Measurements from ENCODE around the gene CSTPP1. TPM values are rescaled to one million over a fixed set of nuclear protein-coding genes. Genes with fewer than 3 reads are reported as not detected.

The CSTPP1 gene
- total RNA-seq, 4 donors from 2014 or later: 13.3 to 26.4 (median 19.1) TPM

DNA sequence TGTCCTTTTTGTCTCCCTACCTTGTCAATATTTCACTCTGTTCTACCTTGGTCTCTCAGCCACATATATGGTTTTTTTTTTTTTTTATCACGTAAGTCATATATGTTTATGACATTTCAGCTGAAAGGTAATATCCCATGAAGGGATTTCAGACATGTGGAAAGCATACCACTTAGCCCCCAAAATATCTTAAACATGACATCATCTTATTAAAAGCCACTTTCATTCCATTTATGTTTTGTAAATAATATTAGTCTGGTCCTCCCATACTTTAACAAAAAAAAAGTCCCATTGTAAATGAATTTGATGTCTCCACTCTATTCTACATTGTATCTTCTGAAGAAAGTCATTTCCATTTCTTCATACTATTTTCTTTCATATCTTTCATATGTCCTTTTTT, 85.4 kb downstream of the CSTPP1 start:
- H3K4me1 ChIP-seq: no peaks in the 10 kb centered on the region
- no peak for DNase-seq (ENCODE audit: extremely low spot score)
- no peak overlapping the region for H3K27ac ChIP-seq (replicated peaks in 1 of 4)
- no peak overlapping the region for H3K4me3 ChIP-seq
- intact Hi-C loops (cut with DNase I): no loop called here
- H3K36me3 ChIP-seq: no peaks in the 10 kb centered on the region
- no peaks in the 10 kb centered on the region for H3K27me3 ChIP-seq
- H3K9me3 ChIP-seq: no peaks in the 10 kb centered on the region
- 100% methylated on average over 1 of the region's 1 CpG for WGBS
- TF ChIP-seq, protein P1, sequence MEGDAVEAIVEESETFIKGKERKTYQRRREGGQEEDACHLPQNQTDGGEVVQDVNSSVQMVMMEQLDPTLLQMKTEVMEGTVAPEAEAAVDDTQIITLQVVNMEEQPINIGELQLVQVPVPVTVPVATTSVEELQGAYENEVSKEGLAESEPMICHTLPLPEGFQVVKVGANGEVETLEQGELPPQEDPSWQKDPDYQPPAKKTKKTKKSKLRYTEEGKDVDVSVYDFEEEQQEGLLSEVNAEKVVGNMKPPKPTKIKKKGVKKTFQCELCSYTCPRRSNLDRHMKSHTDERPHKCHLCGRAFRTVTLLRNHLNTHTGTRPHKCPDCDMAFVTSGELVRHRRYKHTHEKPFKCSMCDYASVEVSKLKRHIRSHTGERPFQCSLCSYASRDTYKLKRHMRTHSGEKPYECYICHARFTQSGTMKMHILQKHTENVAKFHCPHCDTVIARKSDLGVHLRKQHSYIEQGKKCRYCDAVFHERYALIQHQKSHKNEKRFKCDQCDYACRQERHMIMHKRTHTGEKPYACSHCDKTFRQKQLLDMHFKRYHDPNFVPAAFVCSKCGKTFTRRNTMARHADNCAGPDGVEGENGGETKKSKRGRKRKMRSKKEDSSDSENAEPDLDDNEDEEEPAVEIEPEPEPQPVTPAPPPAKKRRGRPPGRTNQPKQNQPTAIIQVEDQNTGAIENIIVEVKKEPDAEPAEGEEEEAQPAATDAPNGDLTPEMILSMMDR (IDR thresholded peaks at IDR 0.05): no peak
- TF ChIP-seq POLR2AphosphoS5 (IDR thresholded peaks at IDR 0.05): no peak
- no peak for TF ChIP-seq EP300 (IDR thresholded peaks at IDR 0.05)
- TF ChIP-seq POLR2A (IDR thresholded peaks at IDR 0.05; ENCODE audit: low read depth): no peak

DNA sequence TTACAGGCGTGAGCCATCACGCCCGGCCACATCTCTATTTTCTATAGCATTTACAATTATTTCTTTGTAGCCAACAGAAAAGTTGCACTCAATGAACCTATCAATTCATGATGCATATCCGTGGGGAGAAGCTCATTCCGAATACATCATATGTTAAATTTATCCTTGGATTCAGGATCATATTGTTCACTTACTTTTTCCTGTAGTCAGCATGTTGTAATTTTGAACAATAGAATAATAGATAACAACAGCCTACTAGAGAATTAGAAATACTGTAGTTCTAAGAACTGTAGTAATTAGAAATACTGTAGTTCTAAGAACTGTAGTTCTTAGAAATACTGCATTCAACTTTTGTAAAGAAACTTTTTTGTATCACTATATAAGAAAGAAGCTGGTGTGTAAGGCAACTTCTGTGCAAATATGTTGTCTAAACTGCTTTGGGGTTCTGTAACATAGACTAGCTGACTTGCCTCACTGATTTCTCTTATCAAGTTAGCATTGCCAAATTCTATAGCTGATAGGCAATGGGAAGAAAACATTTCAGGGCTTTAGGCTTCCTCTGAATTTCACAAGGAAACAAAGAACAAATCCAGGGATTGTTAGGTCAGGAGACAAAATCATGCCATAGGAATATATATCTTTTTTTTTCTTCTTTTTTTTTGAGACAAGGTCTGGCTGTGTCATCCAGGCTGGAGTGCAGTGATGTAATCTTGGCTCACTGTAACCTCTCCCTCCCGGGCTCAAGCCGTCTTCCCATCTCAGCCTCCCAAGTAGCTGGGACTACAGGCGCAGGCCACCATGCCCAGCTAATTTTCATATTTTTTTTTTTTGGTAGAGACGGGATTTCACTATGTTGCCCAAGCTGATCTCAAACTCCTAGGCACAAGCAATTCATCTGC, 91.9 kb downstream of the CSTPP1 start:
- DNase-seq (ENCODE audit: extremely low spot score): no peak
- TF ChIP-seq EP300 (IDR thresholded peaks at IDR 0.05): no peak
- TF ChIP-seq, protein P1 (IDR thresholded peaks at IDR 0.05): no peak
- no peak for TF ChIP-seq POLR2AphosphoS5 (IDR thresholded peaks at IDR 0.05)
- no peak for TF ChIP-seq POLR2A (IDR thresholded peaks at IDR 0.05; ENCODE audit: low read depth)
- Histone ChIP-seq H3K27ac (replicated peaks in 1 of 4) (no peak overlapping the region), H3K9me3 (no peaks in the 10 kb centered on the region), H3K36me3 (no peaks in the 10 kb centered on the region), H3K27me3 (no peaks in the 10 kb centered on the region), H3K4me3 (no peak overlapping the region), H3K4me1 (no peaks in the 10 kb centered on the region)
- intact Hi-C loops (cut with DNase I): no loop called here
- WGBS: 89% methylated on average over 9 of the region's 9 CpGs

DNA sequence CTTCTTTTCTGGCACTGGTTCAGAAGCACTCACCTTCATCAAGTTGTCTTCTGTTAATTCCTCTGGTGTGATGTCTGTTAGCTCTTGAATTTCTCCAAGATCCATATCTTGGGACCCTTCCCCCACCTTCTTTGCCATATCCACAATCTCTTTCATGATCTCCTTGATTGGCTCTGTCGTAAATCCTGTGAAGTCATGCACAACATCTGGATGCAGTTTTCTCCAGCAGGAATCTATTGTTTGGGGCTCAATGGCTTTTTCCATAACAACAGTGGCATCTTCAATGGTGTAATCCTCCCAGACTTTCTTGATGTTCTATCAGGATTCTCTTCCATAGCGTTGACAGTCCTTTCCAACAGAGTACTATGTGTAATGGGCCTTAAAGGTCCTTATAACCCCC, 96.9 kb downstream of the CSTPP1 start:
- Histone ChIP-seq H3K27ac (replicated peaks in 1 of 4) (no peak overlapping the region), H3K9me3 (no peaks in the 10 kb centered on the region), H3K4me3 (no peak overlapping the region), H3K27me3 (no peaks in the 10 kb centered on the region), H3K4me1 (no peaks in the 10 kb centered on the region), H3K36me3 (no peaks in the 10 kb centered on the region)
- DNase-seq (ENCODE audit: extremely low spot score): no peak
- intact Hi-C loops (cut with DNase I): no loop called here
- WGBS: 73% methylated on average over 2 of the region's 2 CpGs
- TF ChIP-seq POLR2AphosphoS5 (IDR thresholded peaks at IDR 0.05): no peak

DNA sequence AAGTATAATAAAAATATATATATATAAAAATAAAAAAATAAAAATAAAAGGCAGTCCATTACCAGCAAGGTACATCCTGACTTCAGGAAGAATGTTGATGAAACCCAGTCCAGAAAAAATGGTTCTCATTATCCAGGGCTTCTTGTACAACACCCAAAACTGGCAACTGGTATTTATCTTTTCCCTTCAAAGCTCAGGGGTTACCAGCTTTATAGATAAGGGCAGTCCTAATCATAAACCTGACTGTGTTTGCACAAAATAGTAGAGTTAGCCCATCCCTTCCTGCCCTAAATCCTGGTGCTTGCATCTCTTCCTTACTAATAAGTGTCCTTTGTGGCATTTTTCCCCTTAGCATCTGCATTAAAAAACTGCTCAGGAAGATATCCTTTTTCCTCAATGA, 97.5 kb downstream of the CSTPP1 start:
- Histone ChIP-seq H3K27ac (replicated peaks in 1 of 4) (no peak overlapping the region), H3K4me1 (no peaks in the 10 kb centered on the region), H3K4me3 (no peak overlapping the region), H3K36me3 (no peaks in the 10 kb centered on the region), H3K9me3 (no peaks in the 10 kb centered on the region), H3K27me3 (no peaks in the 10 kb centered on the region)
- TF ChIP-seq, protein P1 (IDR thresholded peaks at IDR 0.05): no peak
- TF ChIP-seq POLR2AphosphoS5 (IDR thresholded peaks at IDR 0.05) (no peak), EP300 (IDR thresholded peaks at IDR 0.05) (no peak)
- no peak for DNase-seq (ENCODE audit: extremely low spot score)
- intact Hi-C loops (cut with DNase I): no loop called here

DNA sequence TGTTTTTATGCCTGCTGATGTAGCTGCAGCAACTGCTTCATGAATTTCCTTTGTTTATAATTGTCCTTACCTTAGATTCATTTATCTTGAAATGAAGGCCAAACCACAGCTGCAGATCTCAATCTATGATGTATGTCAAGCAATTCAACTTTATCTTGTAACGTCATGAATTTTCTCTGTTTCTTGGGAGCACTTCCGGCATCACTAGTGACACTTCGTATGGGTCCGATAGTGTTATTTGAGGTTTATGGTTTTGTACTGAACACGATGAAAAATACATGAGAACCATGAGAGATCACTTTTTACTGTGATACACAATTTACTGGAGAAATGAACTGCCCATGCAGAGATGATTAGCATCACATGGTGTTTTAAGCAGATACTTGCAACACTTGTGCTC, 98.5 kb downstream of the CSTPP1 start:
- Histone ChIP-seq H3K27me3 (no peaks in the 10 kb centered on the region), H3K36me3 (no peaks in the 10 kb centered on the region), H3K27ac (replicated peaks in 1 of 4) (no peak overlapping the region), H3K4me1 (no peaks in the 10 kb centered on the region), H3K4me3 (no peak overlapping the region), H3K9me3 (no peaks in the 10 kb centered on the region)
- 91% methylated on average over 5 of the region's 5 CpGs for WGBS
- intact Hi-C loops (cut with DNase I): no loop called here
- DNase-seq (ENCODE audit: extremely low spot score): no peak
- TF ChIP-seq POLR2A (IDR thresholded peaks at IDR 0.05; ENCODE audit: low read depth): no peak
- no peak for TF ChIP-seq POLR2AphosphoS5 (IDR thresholded peaks at IDR 0.05)
- TF ChIP-seq, protein P1 (IDR thresholded peaks at IDR 0.05): no peak
- TF ChIP-seq EP300 (IDR thresholded peaks at IDR 0.05): no peak

Data from esophagus muscularis mucosa (tissue), 4 donors.